Measurements from ENCODE around the gene RNLS.

GRCh38 chr10:88286030-88286429 is 297.1 kb downstream of the RNLS start:
- TF ChIP-seq CTCF (IDR thresholded peaks at IDR 0.05; ENCODE audit: low read length): no peak
- no peak for TF ChIP-seq EZH2 (IDR thresholded peaks at IDR 0.05; ENCODE audit: borderline replicate concordance, low read length)

All from OCI-LY1 (cell line).